ENCODE measurements around the gene LGSN. TPM values are rescaled to one million over a fixed set of nuclear protein-coding genes. Genes with fewer than 3 reads are reported as not detected.
A peak's percentile ranks its signal among the peaks of the same experiment; 100 is the strongest.

Gene LGSN
- total RNA-seq, 2 donors from 2014 or later: 0.37 TPM; not detected in 1

- no peak overlapping the region for H3K4me3 Mint-ChIP-seq
- H3K4me3 ChIP-seq (ENCODE audit: low read length): no peak overlapping the region
- H3K27ac ChIP-seq (ENCODE audit: low read depth, low read length): no peak overlapping the region
- TF ChIP-seq CTCF (conservative IDR thresholded peaks at IDR 0.05): no peak
- no peaks in the 10 kb centered on the region for H3K4me1 Mint-ChIP-seq
- no peak overlapping the region for H3K27ac Mint-ChIP-seq
- no peaks in the 10 kb centered on the region for H3K27me3 Mint-ChIP-seq (ENCODE audit: insufficient read depth)
- no peaks in the 10 kb centered on the region for H3K9me3 Mint-ChIP-seq
- no peaks in the 10 kb centered on the region for H3K36me3 Mint-ChIP-seq (ENCODE audit: low read depth)
- no peaks in the 10 kb centered on the region for H3K27me3 ChIP-seq (ENCODE audit: control insufficient read depth, insufficient read depth, low read length, poor library complexity, severe bottlenecking)
- H3K9me3 ChIP-seq (ENCODE audit: control insufficient read depth, low read length): no peaks in the 10 kb centered on the region
- no peak overlapping the region for H3K9ac ChIP-seq (ENCODE audit: extremely low read depth, low read length, poor library complexity, severe bottlenecking)
- no peaks in the 10 kb centered on the region for H3K4me1 ChIP-seq (ENCODE audit: control insufficient read depth, insufficient read depth, low read length)
- no peak for DNase-seq
- no peaks in the 10 kb centered on the region for H3K36me3 ChIP-seq (ENCODE audit: control insufficient read depth, insufficient read depth, low read length)
Observed at GRCh38 chr6:63303476-63303875, 16.3 kb downstream of the LGSN start.

- Histone ChIP-seq H3K4me1 (ENCODE audit: control insufficient read depth, insufficient read depth, low read length) (no peaks in the 10 kb centered on the region), H3K36me3 (ENCODE audit: control insufficient read depth, insufficient read depth, low read length) (no peaks in the 10 kb centered on the region), H3K9me3 (ENCODE audit: control insufficient read depth, low read length) (no peaks in the 10 kb centered on the region), H3K9ac (ENCODE audit: extremely low read depth, low read length, poor library complexity, severe bottlenecking) (no peak overlapping the region), H3K27ac (ENCODE audit: low read depth, low read length) (no peak overlapping the region), H3K4me3 (ENCODE audit: low read length) (no peak overlapping the region), H3K27me3 (ENCODE audit: control insufficient read depth, insufficient read depth, low read length, poor library complexity, severe bottlenecking) (no peaks in the 10 kb centered on the region)
- no peak for TF ChIP-seq CTCF (conservative IDR thresholded peaks at IDR 0.05)
- H3K4me3 Mint-ChIP-seq: no peak overlapping the region
- no peak for DNase-seq
- 94% methylated on average over 2 of the region's 2 CpGs; no CpG with 5 or more reads in 1 of the 2 experiments for WGBS, 2 experiments (ENCODE audit: insufficient coverage in 1 of 2, insufficient read length in 1 of 2)
- no peaks in the 10 kb centered on the region for H3K36me3 Mint-ChIP-seq (ENCODE audit: low read depth)
- no peaks in the 10 kb centered on the region for H3K4me1 Mint-ChIP-seq
- no peaks in the 10 kb centered on the region for H3K27me3 Mint-ChIP-seq (ENCODE audit: insufficient read depth)
- no peaks in the 10 kb centered on the region for H3K9me3 Mint-ChIP-seq
- H3K27ac Mint-ChIP-seq: no peak overlapping the region
Observed at GRCh38 chr6:63299667-63300066, 20.1 kb downstream of the LGSN start.

- DNase-seq: peak; percentile 50
- H3K4me3 Mint-ChIP-seq: no peak overlapping the region
Observed at GRCh38 chr6:63295553-63296194, 24.1 kb downstream of the LGSN start.

More at GRCh38 chr6:63295553-63296194, 24.1 kb downstream of the LGSN start:
- H3K27ac Mint-ChIP-seq: no peak overlapping the region
- H3K36me3 Mint-ChIP-seq (ENCODE audit: low read depth): no peaks in the 10 kb centered on the region
- H3K27me3 ChIP-seq (ENCODE audit: control insufficient read depth, insufficient read depth, low read length, poor library complexity, severe bottlenecking): no peaks in the 10 kb centered on the region
- no peaks in the 10 kb centered on the region for H3K9me3 Mint-ChIP-seq
- H3K9ac ChIP-seq (ENCODE audit: extremely low read depth, low read length, poor library complexity, severe bottlenecking): no peak overlapping the region
- TF ChIP-seq CTCF (conservative IDR thresholded peaks at IDR 0.05): peak; percentile 53
- 90% methylated on average over 1 of the region's 1 CpG; no CpG with 5 or more reads in 1 of the 2 experiments for WGBS, 2 experiments (ENCODE audit: insufficient coverage in 1 of 2, insufficient read length in 1 of 2)
- H3K9me3 ChIP-seq (ENCODE audit: control insufficient read depth, low read length): no peaks in the 10 kb centered on the region
- H3K27me3 Mint-ChIP-seq (ENCODE audit: insufficient read depth): no peaks in the 10 kb centered on the region
- H3K4me1 ChIP-seq (ENCODE audit: control insufficient read depth, insufficient read depth, low read length): no peaks in the 10 kb centered on the region
- H3K27ac ChIP-seq (ENCODE audit: low read depth, low read length): no peak overlapping the region
- H3K4me1 Mint-ChIP-seq: no peaks in the 10 kb centered on the region
- H3K4me3 ChIP-seq (ENCODE audit: low read length): no peak overlapping the region
- no peaks in the 10 kb centered on the region for H3K36me3 ChIP-seq (ENCODE audit: control insufficient read depth, insufficient read depth, low read length)
